Brain microvascular endothelial cell (primary cell): ENCODE data around the gene WAS.

Source experiments
- DNase-seq: peaks from one replicate; pipeline ENCODE4 v3.0.0-alpha.2; 2020
- H3K27ac ChIP-seq: fragments of 250-450 bp; sonication (Bioruptor Pico); 2 replicates; pipeline ENCODE4 v1.5.1; 2020; ENCODE audit warnings: mild to moderate bottlenecking, moderate library complexity
- H3K27me3 ChIP-seq: fragments of 250-450 bp; sonication (Bioruptor Pico); replicated peaks from 2 replicates; pipeline ENCODE4 v1.5.1; 2020; ENCODE audit warnings: mild to moderate bottlenecking
- H3K36me3 ChIP-seq: fragments of 250-450 bp; sonication (Bioruptor Pico); replicated peaks from 2 replicates; pipeline ENCODE4 v1.5.1; 2020; ENCODE audit warnings: mild to moderate bottlenecking
- H3K4me3 ChIP-seq: 2 replicates; pipeline ENCODE4 v1.5.1; 2011; ENCODE audit warnings: low read depth, mild to moderate bottlenecking, control low read depth, low read length, moderate library complexity
- CTCF ChIP-seq: IDR thresholded peaks from 2 replicates; pipeline ENCODE4 v1.5.1; 2011; ENCODE audit warnings: low read depth, mild to moderate bottlenecking, moderate library complexity, low read length, control low read depth, inconsistent platforms; ENCODE audit errors: missing control alignments
- in situ Hi-C: cut with HindIII; loops from 2 replicates; pipeline ENCODE4 v1.10.0; 2017; ENCODE audit warnings: low sequenced_read_pairs, low pct_ligation_motif_present

Gene WAS

GRCh38 chrX:48720577-48721250 lies 37.1 kb downstream of the WAS start:
- Histone ChIP-seq H3K27ac (no peak overlapping the region), H3K27me3 (no peaks in the 10 kb centered on the region), H3K36me3 (no peaks in the 10 kb centered on the region), H3K4me3 (no peak overlapping the region)
- TF ChIP-seq CTCF, result no peak
- DNase-seq, result no peak
- in situ Hi-C loops, result no loop called here

- H3K27me3 ChIP-seq, result no peaks in the 10 kb centered on the region
- TF ChIP-seq CTCF, result no peak
- no peaks in the 10 kb centered on the region for H3K36me3 ChIP-seq
- DNase-seq, result no peak
- in situ Hi-C loops, result no loop called here
- no peak overlapping the region for H3K27ac ChIP-seq
- no peak overlapping the region for H3K4me3 ChIP-seq
Measured at GRCh38 chrX:48721916-48722315, 38.3 kb downstream of the WAS start.

GRCh38 chrX:48726596-48726995 lies 43.0 kb downstream of the WAS start:
- no peak for DNase-seq
- Histone ChIP-seq H3K27me3 (no peaks in the 10 kb centered on the region), H3K27ac (no peak overlapping the region), H3K36me3 (no peaks in the 10 kb centered on the region), H3K4me3 (no peak overlapping the region)
- in situ Hi-C loops, result no loop called here
- no peak for TF ChIP-seq CTCF

- Histone ChIP-seq H3K36me3 (no peaks in the 10 kb centered on the region), H3K4me3 (no peak overlapping the region), H3K27ac (no peak overlapping the region), H3K27me3 (no peaks in the 10 kb centered on the region)
- TF ChIP-seq CTCF, result no peak
- DNase-seq, result no peak
- in situ Hi-C loops, result no loop called here
Measured at GRCh38 chrX:48728653-48729052, 45.1 kb downstream of the WAS start.

GRCh38 chrX:48736303-48736702 lies 52.7 kb downstream of the WAS start:
- H3K36me3 ChIP-seq, result no peaks in the 10 kb centered on the region
- no peak for TF ChIP-seq CTCF
- in situ Hi-C loops, result no loop called here
- no peaks in the 10 kb centered on the region for H3K27me3 ChIP-seq
- no peak overlapping the region for H3K27ac ChIP-seq
- no peak for DNase-seq
- H3K4me3 ChIP-seq, result no peak overlapping the region

- DNase-seq, result no peak
- H3K4me3 ChIP-seq, result peak overlapping the region; percentile 35
- no peak for TF ChIP-seq CTCF
- H3K27me3 ChIP-seq, result no peaks in the 10 kb centered on the region
- no peaks in the 10 kb centered on the region for H3K36me3 ChIP-seq
- in situ Hi-C loops, result no loop called here
- H3K27ac ChIP-seq, result no peak overlapping the region
Measured at GRCh38 chrX:48736878-48737212, 53.2 kb downstream of the WAS start.
